K562 (cell line): ENCODE results near the gene DCAF15. TPM values are rescaled to one million over a fixed set of nuclear protein-coding genes. Genes with fewer than 3 reads are reported as not detected.

Experiments used
- CHD4 ChIP-seq: fragments of 200-600 bp; sonication (generic); IDR thresholded peaks from 3 replicates; pipeline ENCODE4 v1.6.1; 2012; ENCODE audit warnings: low read depth, mild to moderate bottlenecking, mixed read lengths, low read length, inconsistent platforms; ENCODE audit not compliant: insufficient read depth, insufficient replicate concordance, poor library complexity, severe bottlenecking
- CREB1 ChIP-seq, 2 experiments: sonication (generic) in 1 of 2; formaldehyde crosslinking in 1 of 2; IDR thresholded peaks; 2 replicates each; pipeline versions ENCODE4 v1.6.1 to v1.8.0; 2012 to 2022; ENCODE audit warnings: inconsistent platforms in 1 of 2, mild to moderate bottlenecking in 1 of 2, missing genetic modification reagents in 1 of 2, moderate library complexity in 1 of 2
- FOXK1 ChIP-seq: sonication (generic); formaldehyde crosslinking; IDR thresholded peaks from 2 replicates; pipeline ENCODE4 v1.8.0; 2022; ENCODE audit warnings: missing genetic modification reagents, mild to moderate bottlenecking, borderline replicate concordance
- GABPB1 ChIP-seq: sonication (generic); formaldehyde crosslinking; IDR thresholded peaks from 2 replicates; pipeline ENCODE4 v1.8.0; 2022; ENCODE audit warnings: mild to moderate bottlenecking, missing genetic modification reagents
- IRF2 ChIP-seq: sonication (generic); formaldehyde crosslinking; IDR thresholded peaks from 2 replicates; pipeline ENCODE4 v1.8.1; 2022; ENCODE audit warnings: mild to moderate bottlenecking, missing genetic modification reagents
- JUN ChIP-seq, 2 experiments: sonication (generic) in 1 of 2; formaldehyde crosslinking in 1 of 2; IDR thresholded peaks; 2 replicates each; pipeline versions ENCODE4 v1.6.1 to v1.8.0; 2012 to 2022; ENCODE audit warnings: borderline replicate concordance in 2 of 2, mild to moderate bottlenecking in 2 of 2, improper control_type of control experiment in 1 of 2, low read depth in 1 of 2, low read length in 1 of 2, missing genetic modification reagents in 1 of 2
- KLF1 ChIP-seq: fragments of 450-650 bp; IDR thresholded peaks from 2 replicates; pipeline ENCODE4 v1.6.1; 2016; ENCODE audit warnings: missing genetic modification characterization, missing compliant biosample characterization
- KLF13 ChIP-seq: fragments of 450-650 bp; IDR thresholded peaks from 2 replicates; pipeline ENCODE4 v1.6.1; 2016; ENCODE audit warnings: missing genetic modification characterization, low read depth, mild to moderate bottlenecking, missing compliant biosample characterization, moderate library complexity, borderline replicate concordance
- NFIC ChIP-seq: fragments of 450-650 bp; IDR thresholded peaks from 2 replicates; pipeline ENCODE4 v1.6.1; 2017; ENCODE audit warnings: mild to moderate bottlenecking, inconsistent platforms
- NFRKB ChIP-seq: fragments of 450-650 bp; IDR thresholded peaks from 2 replicates; pipeline ENCODE4 v1.6.1; 2016; ENCODE audit warnings: low read depth
- PRDM10 ChIP-seq: fragments of 450-650 bp; IDR thresholded peaks from 2 replicates; pipeline ENCODE4 v1.6.1; 2018; ENCODE audit not compliant: partially characterized antibody
- SETDB1 ChIP-seq: IDR thresholded peaks from one replicate; pipeline ENCODE4 v1.6.1; 2012; ENCODE audit warnings: low read length, control low read depth, inconsistent platforms
- SIN3A ChIP-seq, 2 experiments: fragments of 150-350 bp in 1 of 2; IDR thresholded peaks; 2 replicates each; pipeline ENCODE4 v1.6.1; 2011 to 2016; ENCODE audit warnings: borderline replicate concordance in 2 of 2, low read depth in 2 of 2, low read length in 2 of 2, mild to moderate bottlenecking in 2 of 2, moderate library complexity in 2 of 2; ENCODE audit not compliant: control insufficient read depth in 1 of 2
- SMAD4 ChIP-seq: fragments of 250-450 bp; sonication (Bioruptor Pico); conservative IDR thresholded peaks from 2 replicates; pipeline ENCODE4 v1.8.0; 2021; ENCODE audit warnings: inconsistent platforms, mild to moderate bottlenecking, moderate library complexity
- SP1 ChIP-seq: sonication (generic); formaldehyde crosslinking; IDR thresholded peaks from 2 replicates; pipeline ENCODE4 v1.8.1; 2022; ENCODE audit warnings: mild to moderate bottlenecking, missing genetic modification reagents
- SPI1 ChIP-seq: IDR thresholded peaks from 2 replicates; pipeline ENCODE4 v1.6.1; 2011; ENCODE audit warnings: low read depth, low read length, control low read depth, borderline replicate concordance
- TOE1 ChIP-seq, 2 experiments: fragments of 450-650 bp in 1 of 2; sonication (generic) in 1 of 2; formaldehyde crosslinking in 1 of 2; IDR thresholded peaks; 2 replicates each; pipeline versions ENCODE4 v1.7.1 to v1.8.0; 2016 to 2022; ENCODE audit warnings: borderline replicate concordance in 2 of 2, mild to moderate bottlenecking in 2 of 2, antibody characterized with exemption in 1 of 2, inconsistent platforms in 1 of 2, low read depth in 1 of 2, missing genetic modification reagents in 1 of 2, moderate library complexity in 1 of 2
- ZNF707 ChIP-seq: fragments of 250-450 bp; sonication (Bioruptor Pico); conservative IDR thresholded peaks from 2 replicates; pipeline ENCODE4 v1.8.0; 2022; ENCODE audit warnings: inconsistent platforms, mild to moderate bottlenecking, moderate library complexity
- ZZZ3 ChIP-seq: fragments of 450-650 bp; IDR thresholded peaks from 2 replicates; pipeline ENCODE4 v1.6.1; 2016; ENCODE audit warnings: antibody characterized with exemption, mild to moderate bottlenecking, moderate library complexity
- polyA plus RNA-seq, 8 experiments: library from polyadenylated mRNA; depleted of rRNA in 4 of 8; stranded (reverse) in 5 of 8; unstranded in 3 of 8; fragments of >200 nt; fragmentation: Nextera tagmentation in 2 of 8; fragmentation: Illumina TruSeq in 1 of 8; extraction: Ambion mirVana in 2 of 8; extraction: Trizol in 1 of 8; gene quantifications; 2 replicates each; pipeline versions ENCODE4 v1.2.1 to v1.2.3, GENCODE V29; 2011 to 2014; ENCODE audit warnings: inconsistent platforms in 1 of 8, missing spikeins in 1 of 8
- total RNA-seq, 7 experiments: library from RNA; depleted of rRNA in 6 of 7; stranded (reverse); fragments of >200 nt in 6 of 7; fragmentation: Illumina TruSeq in 2 of 7; extraction: Trizol in 2 of 7; gene quantifications; 2 replicates each; pipeline versions ENCODE4 v1.2.1 to v1.2.3, GENCODE V29; 2011 to 2021; ENCODE audit warnings: low replicate concordance in 1 of 7
- TF ChIP-seq, protein P1 (sequence below): sonication (generic); formaldehyde crosslinking; IDR thresholded peaks from 2 replicates; pipeline ENCODE4 v1.9.0; 2022; ENCODE audit warnings: mild to moderate bottlenecking, missing genetic modification reagents

Gene DCAF15
- total and polyA plus RNA-seq, 9 of the 15 experiments (the other 6 are each of a cell fraction or from before 2014, with no cell fraction given): 0.17 to 68.5 (median 27.7) TPM

DNA sequence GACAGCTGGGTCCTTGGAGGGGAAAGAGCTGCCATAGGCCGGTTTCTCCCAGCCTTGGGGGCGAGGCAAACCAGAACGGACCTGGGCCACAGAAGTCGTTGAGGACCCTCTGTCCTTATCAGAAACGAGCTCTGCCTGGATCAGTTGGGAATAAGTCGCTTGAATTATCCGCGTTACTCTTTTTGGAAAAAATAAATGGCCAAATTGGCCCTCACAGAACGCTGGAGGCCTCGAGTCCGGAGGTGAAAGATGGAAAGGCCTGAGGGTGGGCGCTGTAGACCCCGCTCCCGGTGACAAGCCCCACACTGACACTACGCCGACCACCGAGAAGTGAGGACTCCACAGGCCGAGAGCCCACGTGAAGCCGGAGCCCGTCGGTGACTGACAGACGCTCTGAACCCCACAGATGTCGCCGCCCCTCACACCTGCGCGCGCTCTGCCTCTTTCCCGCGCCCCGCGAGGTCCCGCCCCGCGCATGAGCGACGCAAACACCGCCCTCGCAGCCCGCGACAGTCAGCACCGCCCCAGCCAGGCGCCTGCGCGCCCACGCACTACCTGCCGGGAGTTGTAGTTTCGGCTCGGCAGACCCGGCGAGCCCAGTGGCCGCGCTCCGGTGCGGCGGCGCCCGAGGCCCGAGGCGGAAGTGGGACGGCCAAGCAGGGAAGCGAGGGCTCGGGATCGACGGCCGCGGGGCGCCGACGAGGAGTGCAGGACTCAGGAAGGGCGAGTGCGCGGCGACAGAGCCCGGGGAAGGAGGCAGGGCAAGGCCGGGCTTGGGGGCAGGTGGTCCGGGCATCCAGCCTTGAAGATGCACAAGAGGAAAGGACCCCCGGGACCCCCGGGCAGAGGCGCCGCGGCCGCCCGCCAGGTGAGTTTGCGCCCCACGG is 46.4 kb upstream of the DCAF15 start, which contains the start of the genes BRME1 and CC2D1A (continued):
- TF ChIP-seq SETDB1: no peak
- peak; percentile 63; the same call in 1 of the 2 replicates for TF ChIP-seq NFIC
- peak; percentile 80 for TF ChIP-seq SPI1
- peak; percentile 88 for TF ChIP-seq GABPB1
- no peak for TF ChIP-seq ZNF707 (CRISPR knock-in tag)
- TF ChIP-seq, protein P1, sequence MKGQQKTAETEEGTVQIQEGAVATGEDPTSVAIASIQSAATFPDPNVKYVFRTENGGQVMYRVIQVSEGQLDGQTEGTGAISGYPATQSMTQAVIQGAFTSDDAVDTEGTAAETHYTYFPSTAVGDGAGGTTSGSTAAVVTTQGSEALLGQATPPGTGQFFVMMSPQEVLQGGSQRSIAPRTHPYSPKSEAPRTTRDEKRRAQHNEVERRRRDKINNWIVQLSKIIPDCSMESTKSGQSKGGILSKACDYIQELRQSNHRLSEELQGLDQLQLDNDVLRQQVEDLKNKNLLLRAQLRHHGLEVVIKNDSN: peak; percentile 56
- peak; percentile 89 for TF ChIP-seq CREB1 (IDR thresholded peaks at IDR 0.05)
- peak; percentile 92 for TF ChIP-seq CREB1 (CRISPR knock-in tag; IDR thresholded peaks at IDR 0.05)
- peak; percentile 53; the same call in 1 of the 2 replicates for TF ChIP-seq KLF13 (tag)
- 0 out of 2 replicates have a peak, but pooled peaks have one; percentile 12 for TF ChIP-seq FOXK1
- TF ChIP-seq NFRKB: 0 out of 2 replicates have a peak, but pooled peaks have one; percentile 23
- no peak for TF ChIP-seq CHD4
- TF ChIP-seq SMAD4 (CRISPR knock-in tag): peak; percentile 70; the same call in 1 of the 2 replicates
- peak; percentile 51; the same call in 1 of the 2 replicates for TF ChIP-seq JUN (IDR thresholded peaks at IDR 0.05; ENCODE audit: borderline replicate concordance, low read depth, low read length)
- TF ChIP-seq JUN (CRISPR knock-in tag; IDR thresholded peaks at IDR 0.05; ENCODE audit: borderline replicate concordance): no peak
- TF ChIP-seq ZZZ3: no peak
- peak; percentile 48; the same call in 1 of the 2 replicates for TF ChIP-seq TOE1 (IDR thresholded peaks at IDR 0.05; ENCODE audit: borderline replicate concordance)
- TF ChIP-seq TOE1 (CRISPR knock-in tag; IDR thresholded peaks at IDR 0.05; ENCODE audit: borderline replicate concordance, low read depth): 0 out of 2 replicates have a peak, but pooled peaks have one; percentile 36
- TF ChIP-seq PRDM10: peak; percentile 22
- TF ChIP-seq KLF1 (tag): peak; percentile 69; the same call in 1 of the 2 replicates
- TF ChIP-seq IRF2 (CRISPR knock-in tag): no peak
- TF ChIP-seq SP1 (CRISPR knock-in tag): peak; percentile 96
- peak; percentile 31 to 36; a peak in 1 of 4 replicates for TF ChIP-seq SIN3A (IDR thresholded peaks at IDR 0.05; ENCODE audit: borderline replicate concordance in 2 of 2, control insufficient read depth in 1 of 2, low read depth in 2 of 2, low read length in 2 of 2)
